ENCODE data around the gene ITM2B. TPM values are rescaled to one million over a fixed set of nuclear protein-coding genes. Genes with fewer than 3 reads are reported as not detected.

The ITM2B gene
- polyA plus RNA-seq, 1 donor (not counting 4 experiments of a cell fraction or from before 2014, with no cell fraction given) = 401 TPM

GRCh38 chr13:48318377-48318811 is 85.4 kb downstream of the ITM2B start:
- Histone ChIP-seq H3K79me2 (ENCODE audit: control insufficient read depth, insufficient read depth, low read length) (peaks cover 9% of the 10 kb centered on the region), H3K9me3 (ENCODE audit: control insufficient read depth, low read depth, low read length) (no peaks in the 10 kb centered on the region), H4K20me1 (ENCODE audit: control insufficient read depth, extremely low read depth, insufficient read depth, low read length) (no peaks in the 10 kb centered on the region), H3K4me3 (ENCODE audit: control insufficient read depth in 2 of 3, extremely low read depth in 1 of 3, insufficient read depth in 2 of 3, low read depth in 1 of 3, low read length in 3 of 3) (no peak overlapping the region), H3K4me2 (ENCODE audit: control insufficient read depth, extremely low read depth, insufficient read depth, low read depth, low read length) (peak overlapping the region; percentile 49), H3K9me1 (ENCODE audit: control insufficient read depth, extremely low read depth, insufficient read depth, low read length) (no peaks in the 10 kb centered on the region), H3K9ac (ENCODE audit: control insufficient read depth, extremely low read depth, insufficient read depth, low read length) (no peak overlapping the region), H3K27me3 (ENCODE audit: control insufficient read depth, extremely low read depth, insufficient read depth, low read length) (no peaks in the 10 kb centered on the region), H2AFZ (ENCODE audit: control insufficient read depth, low read length) (no peak overlapping the region), H3K4me1 (ENCODE audit: control insufficient read depth, extremely low read depth, insufficient read depth, low read length) (peaks cover 2% of the 10 kb centered on the region), H3K36me3 (ENCODE audit: control insufficient read depth in 2 of 2, extremely low read depth in 1 of 2, insufficient read depth in 2 of 2, low read length in 2 of 2) (peaks cover 2 to 4% of the 10 kb centered on the region in 2 experiments), H3K27ac (ENCODE audit: control insufficient read depth, insufficient read depth, low read length) (no peak overlapping the region)
- FAIRE-seq (no peak), DNase-seq (ENCODE audit: low read depth, low spot score) (no peak)
- dilution Hi-C loops (cut with MboI; ENCODE audit: extremely low pct_ligation_motif_present, low sequenced_read_pairs) = no loop called here
- TF ChIP-seq EZH2 (IDR thresholded peaks at IDR 0.05; ENCODE audit: low read length) (no peak), CTCF (optimal IDR thresholded peaks at IDR 0.05 in 1 of 3, IDR thresholded peaks at IDR 0.05 in 1 of 3, conservative IDR thresholded peaks at IDR 0.05 in 1 of 3; ENCODE audit: extremely low read depth in 1 of 3, insufficient read depth in 2 of 3, low read length in 3 of 3) (no peak)

- Histone ChIP-seq H2AFZ (ENCODE audit: control insufficient read depth, low read length) (peak overlapping the region; percentile 23), H3K9me3 (ENCODE audit: control insufficient read depth, low read depth, low read length) (no peaks in the 10 kb centered on the region), H3K9ac (ENCODE audit: control insufficient read depth, extremely low read depth, insufficient read depth, low read length) (no peak overlapping the region), H3K4me2 (ENCODE audit: control insufficient read depth, extremely low read depth, insufficient read depth, low read depth, low read length) (peak overlapping the region; percentile 49), H3K27ac (ENCODE audit: control insufficient read depth, insufficient read depth, low read length) (no peak overlapping the region), H3K36me3 (ENCODE audit: control insufficient read depth in 2 of 2, extremely low read depth in 1 of 2, insufficient read depth in 2 of 2, low read length in 2 of 2) (peaks cover 2 to 4% of the 10 kb centered on the region in 2 experiments), H3K79me2 (ENCODE audit: control insufficient read depth, insufficient read depth, low read length) (peaks cover 9% of the 10 kb centered on the region), H3K4me3 (ENCODE audit: control insufficient read depth in 2 of 3, extremely low read depth in 1 of 3, insufficient read depth in 2 of 3, low read depth in 1 of 3, low read length in 3 of 3) (peak overlapping the region in 1 of 3 experiments; percentile 54), H3K27me3 (ENCODE audit: control insufficient read depth, extremely low read depth, insufficient read depth, low read length) (no peaks in the 10 kb centered on the region), H3K9me1 (ENCODE audit: control insufficient read depth, extremely low read depth, insufficient read depth, low read length) (no peaks in the 10 kb centered on the region), H3K4me1 (ENCODE audit: control insufficient read depth, extremely low read depth, insufficient read depth, low read length) (peaks cover 2% of the 10 kb centered on the region), H4K20me1 (ENCODE audit: control insufficient read depth, extremely low read depth, insufficient read depth, low read length) (no peaks in the 10 kb centered on the region)
- dilution Hi-C loops (cut with MboI; ENCODE audit: extremely low pct_ligation_motif_present, low sequenced_read_pairs) = no loop called here
- no peak for DNase-seq (ENCODE audit: low read depth, low spot score)
- TF ChIP-seq EZH2 (IDR thresholded peaks at IDR 0.05; ENCODE audit: low read length) (no peak), CTCF (optimal IDR thresholded peaks at IDR 0.05 in 1 of 3, IDR thresholded peaks at IDR 0.05 in 1 of 3, conservative IDR thresholded peaks at IDR 0.05 in 1 of 3; ENCODE audit: extremely low read depth in 1 of 3, insufficient read depth in 2 of 3, low read length in 3 of 3) (no peak)
- no peak for FAIRE-seq
Measured at GRCh38 chr13:48318821-48319511, 86.0 kb downstream of the ITM2B start.

Other genes with a start within 250 kb of the ITM2B start
- gene SUCLA2, start 231.9 kb upstream of the ITM2B start, polyA plus RNA-seq = 32.4 to 64.3 TPM (median 35.2 TPM) in 3 replicates
- 19.4 to 41.1 TPM (median 24.5 TPM) in 3 replicates for gene NUDT15, start 195.5 kb upstream of the ITM2B start, polyA plus RNA-seq
- gene MED4, start 138.1 kb upstream of the ITM2B start, polyA plus RNA-seq = 49.5 to 62.4 TPM (median 51.2 TPM) in 3 replicates
- 13.9 to 22.4 TPM (median 15.5 TPM) in 3 replicates for gene RB1, start 70.5 kb downstream of the ITM2B start, polyA plus RNA-seq
- 6.1 to 20.0 TPM (median 19.2 TPM) in 3 replicates for gene LPAR6, start 179.9 kb downstream of the ITM2B start, polyA plus RNA-seq